ENCODE data around the gene NOS2. TPM values are rescaled to one million over a fixed set of nuclear protein-coding genes. Genes with fewer than 3 reads are reported as not detected.
"Not testable (repeated sequence)": the region's sequence is repeated elsewhere in the genome, so short reads cannot be mapped to it uniquely, and the experiment has no call there.

The NOS2 gene
- total RNA-seq, 1 donor: not detected

DNA sequence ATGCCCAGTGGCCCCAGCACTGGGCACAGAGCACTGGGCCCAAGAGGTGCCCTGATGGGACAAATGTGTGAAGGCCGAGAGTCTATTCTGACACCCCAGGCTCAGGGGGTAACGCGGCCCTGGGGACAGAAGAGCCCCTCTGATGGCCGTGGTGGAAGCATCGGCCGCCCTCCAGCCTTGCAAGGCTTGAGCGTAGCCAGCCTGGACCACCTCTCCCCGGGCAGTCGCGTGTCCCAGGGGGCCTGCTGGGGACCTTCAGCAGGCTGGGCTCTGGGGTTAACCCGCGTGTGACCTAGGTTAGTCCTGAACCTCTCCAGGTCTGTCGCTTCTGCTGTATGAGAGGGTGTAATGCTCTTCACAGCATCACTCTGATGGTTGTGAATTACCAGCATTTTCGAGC lies 40.8 kb downstream of the NOS2 start:
- DNase-seq (ENCODE audit: low read depth): no peak
- TF ChIP-seq, protein P1, sequence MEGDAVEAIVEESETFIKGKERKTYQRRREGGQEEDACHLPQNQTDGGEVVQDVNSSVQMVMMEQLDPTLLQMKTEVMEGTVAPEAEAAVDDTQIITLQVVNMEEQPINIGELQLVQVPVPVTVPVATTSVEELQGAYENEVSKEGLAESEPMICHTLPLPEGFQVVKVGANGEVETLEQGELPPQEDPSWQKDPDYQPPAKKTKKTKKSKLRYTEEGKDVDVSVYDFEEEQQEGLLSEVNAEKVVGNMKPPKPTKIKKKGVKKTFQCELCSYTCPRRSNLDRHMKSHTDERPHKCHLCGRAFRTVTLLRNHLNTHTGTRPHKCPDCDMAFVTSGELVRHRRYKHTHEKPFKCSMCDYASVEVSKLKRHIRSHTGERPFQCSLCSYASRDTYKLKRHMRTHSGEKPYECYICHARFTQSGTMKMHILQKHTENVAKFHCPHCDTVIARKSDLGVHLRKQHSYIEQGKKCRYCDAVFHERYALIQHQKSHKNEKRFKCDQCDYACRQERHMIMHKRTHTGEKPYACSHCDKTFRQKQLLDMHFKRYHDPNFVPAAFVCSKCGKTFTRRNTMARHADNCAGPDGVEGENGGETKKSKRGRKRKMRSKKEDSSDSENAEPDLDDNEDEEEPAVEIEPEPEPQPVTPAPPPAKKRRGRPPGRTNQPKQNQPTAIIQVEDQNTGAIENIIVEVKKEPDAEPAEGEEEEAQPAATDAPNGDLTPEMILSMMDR (IDR thresholded peaks at IDR 0.05; ENCODE audit: insufficient read depth, low read length): no peak
- no peak overlapping the region for H3K4me3 ChIP-seq (ENCODE audit: low read depth, low read length)

DNA sequence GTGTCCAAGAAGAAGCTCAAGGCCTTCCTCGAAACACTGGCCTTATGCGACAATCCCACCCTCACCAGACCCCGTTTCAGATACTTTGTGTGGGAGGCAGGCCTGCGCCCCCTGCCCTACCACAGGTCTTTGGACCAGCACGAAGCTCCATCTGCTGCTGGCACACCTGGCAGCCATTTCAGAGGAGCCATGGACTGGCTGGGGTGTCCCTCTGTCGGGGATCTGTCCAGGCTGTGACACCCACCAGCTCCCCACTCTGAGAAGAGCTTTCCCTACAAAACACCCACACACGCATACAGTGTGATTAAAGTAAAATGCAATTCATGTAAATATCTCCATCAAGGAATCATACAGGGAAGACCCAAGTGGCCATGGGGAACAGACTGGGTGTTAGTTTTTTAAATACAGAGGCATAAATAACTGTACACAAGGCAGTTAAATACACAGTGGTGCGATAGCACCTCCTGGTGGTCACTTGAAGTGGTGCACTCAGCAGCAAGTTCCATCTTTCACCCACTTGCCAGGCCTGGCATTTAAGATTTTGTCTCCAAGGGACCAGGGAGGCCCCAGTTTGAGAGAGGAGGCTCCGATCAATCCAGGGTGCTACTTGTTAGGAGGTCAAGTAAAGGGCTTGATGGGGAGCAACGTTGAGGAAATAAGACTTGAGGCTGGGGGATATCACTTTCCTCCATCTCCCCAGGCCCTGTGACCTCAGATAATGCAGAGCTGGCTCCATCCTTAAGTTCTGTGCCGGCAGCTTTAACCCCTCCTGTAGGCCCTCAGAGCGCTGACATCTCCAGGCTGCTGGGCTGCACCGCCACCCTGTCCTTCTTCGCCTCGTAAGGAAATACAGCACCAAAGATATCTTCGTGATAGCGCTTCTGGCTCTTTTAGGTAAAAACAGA lies 43.6 kb downstream of the NOS2 start:
- TF ChIP-seq, protein P1 (IDR thresholded peaks at IDR 0.05; ENCODE audit: insufficient read depth, low read length): peak; percentile 84
- no peak overlapping the region for H3K4me3 ChIP-seq (ENCODE audit: low read depth, low read length)
- DNase-seq (ENCODE audit: low read depth): peak; percentile 64

DNA sequence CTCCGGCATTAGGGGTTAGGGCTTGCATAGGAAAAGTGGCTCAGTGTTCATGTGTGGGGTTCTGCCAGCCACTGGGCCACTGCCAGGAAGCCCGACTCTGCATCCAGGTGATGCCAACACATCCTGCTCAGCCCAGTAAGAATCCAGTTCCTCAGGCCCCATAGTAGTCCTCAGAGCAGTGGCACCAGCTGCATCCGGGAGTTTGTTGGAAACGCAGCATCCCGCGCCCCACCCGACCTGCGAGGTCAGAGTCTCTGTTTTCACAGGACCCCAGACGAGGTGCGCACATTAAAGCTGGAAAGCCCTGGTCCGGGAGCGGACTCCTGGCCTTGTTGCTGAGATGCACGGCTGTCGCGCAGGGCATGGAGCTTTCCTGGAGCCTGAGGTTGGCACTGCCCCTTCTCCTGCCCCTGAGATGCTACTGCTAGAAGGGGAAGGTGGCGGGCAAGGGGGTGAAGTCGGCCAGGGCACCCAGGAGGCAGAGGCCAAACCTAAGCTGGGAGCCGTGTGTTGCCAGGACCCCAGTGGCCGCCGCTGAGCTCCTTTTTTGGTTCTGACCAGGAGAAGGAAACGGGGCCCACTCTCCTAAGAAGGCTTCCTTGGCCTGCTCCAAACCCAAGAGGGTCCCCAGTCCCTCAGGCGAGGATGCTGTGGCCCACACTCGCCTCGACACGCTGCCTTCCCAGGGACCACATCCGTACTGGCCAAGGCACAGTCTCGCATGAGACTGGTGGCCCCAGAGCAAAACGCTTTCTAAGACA lies 44.4 kb downstream of the NOS2 start:
- H3K4me3 ChIP-seq (ENCODE audit: low read depth, low read length): no peak overlapping the region
- TF ChIP-seq, protein P1 (IDR thresholded peaks at IDR 0.05; ENCODE audit: insufficient read depth, low read length): no peak
- no peak for DNase-seq (ENCODE audit: low read depth)

DNA sequence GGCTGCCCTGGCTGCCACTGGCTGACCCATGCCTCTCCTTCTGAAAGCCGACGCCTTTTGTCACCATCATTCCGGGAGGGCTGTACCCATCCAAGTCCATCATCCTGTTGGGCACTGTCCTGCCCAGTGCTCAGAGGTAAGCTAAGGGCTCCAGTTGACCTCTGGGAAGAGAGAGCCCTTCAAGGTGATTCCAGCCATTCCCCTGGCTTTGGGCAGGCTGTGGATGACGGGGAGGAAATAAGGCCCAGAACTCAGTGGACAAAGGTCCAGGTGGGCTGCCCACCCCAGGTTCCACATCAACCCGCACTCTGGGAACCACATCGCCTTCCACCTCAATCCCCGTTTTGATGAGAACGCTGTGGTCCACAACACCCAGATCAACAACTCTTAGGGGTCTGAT lies 45.8 kb downstream of the NOS2 start:
- DNase-seq (ENCODE audit: low read depth): no peak
- TF ChIP-seq, protein P1 (IDR thresholded peaks at IDR 0.05; ENCODE audit: insufficient read depth, low read length): no peak
- H3K4me3 ChIP-seq (ENCODE audit: low read depth, low read length): no peak overlapping the region

DNA sequence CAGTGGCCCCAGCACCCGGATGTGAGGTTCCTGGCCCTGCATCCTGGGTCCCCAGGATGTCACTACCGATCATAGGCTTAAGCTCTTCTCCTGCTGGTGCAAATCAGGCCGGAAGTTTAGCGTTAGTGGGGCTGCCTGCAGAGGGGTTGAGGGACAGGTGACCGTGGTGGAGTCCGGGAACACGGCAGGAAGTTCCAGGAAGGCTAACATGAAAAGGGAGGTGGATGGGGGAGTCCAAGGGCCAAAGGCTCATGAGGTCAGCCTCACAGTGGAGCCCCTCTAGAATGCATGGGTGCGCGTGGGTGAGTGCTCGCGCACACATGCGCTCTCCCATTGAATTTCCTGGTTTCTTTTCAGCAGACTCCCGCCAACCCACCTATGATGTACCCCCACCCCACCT lies 46.6 kb downstream of the NOS2 start:
- DNase-seq (ENCODE audit: low read depth); H3K4me3 ChIP-seq (ENCODE audit: low read depth, low read length): not testable (repeated sequence)

DNA sequence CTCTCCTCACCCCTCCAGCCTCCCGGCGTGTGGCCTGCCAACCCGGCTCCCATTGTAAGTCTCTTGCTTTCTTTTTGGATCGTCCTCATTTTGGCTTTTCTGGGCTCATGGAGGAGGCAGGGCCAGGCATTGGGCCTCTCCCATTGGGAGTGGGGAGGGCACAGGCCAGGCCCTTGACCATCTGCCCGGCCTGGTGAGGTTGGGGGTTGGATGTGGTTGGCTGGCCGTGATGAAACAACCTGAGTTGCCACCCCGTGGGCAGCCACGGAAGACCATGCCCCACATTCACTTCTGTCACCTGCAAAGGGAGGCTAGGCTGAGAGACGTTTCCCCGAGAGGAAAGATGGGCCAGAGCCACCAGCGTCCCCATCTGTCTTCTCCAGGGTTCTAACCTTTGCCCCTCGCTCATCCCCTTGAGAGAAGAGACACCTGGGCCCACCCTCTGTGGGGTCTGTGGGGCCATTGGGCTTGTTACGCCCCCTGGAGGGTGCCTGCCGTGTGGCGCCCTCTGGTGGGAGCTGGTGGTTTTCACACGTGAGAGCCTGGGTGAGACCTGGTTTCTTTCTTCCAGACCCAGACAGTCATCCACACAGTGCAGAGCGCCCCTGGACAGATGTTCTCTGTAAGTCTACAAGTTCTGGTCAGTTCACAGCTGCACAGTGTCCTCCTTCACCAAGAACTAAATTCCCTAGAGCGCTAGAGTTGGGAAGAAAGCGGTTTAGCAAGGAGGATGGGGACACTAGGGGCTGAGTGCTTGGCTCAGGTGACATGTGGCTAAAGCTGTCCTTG lies 47.3 kb downstream of the NOS2 start:
- not testable (repeated sequence) for DNase-seq (ENCODE audit: low read depth)

DNA sequence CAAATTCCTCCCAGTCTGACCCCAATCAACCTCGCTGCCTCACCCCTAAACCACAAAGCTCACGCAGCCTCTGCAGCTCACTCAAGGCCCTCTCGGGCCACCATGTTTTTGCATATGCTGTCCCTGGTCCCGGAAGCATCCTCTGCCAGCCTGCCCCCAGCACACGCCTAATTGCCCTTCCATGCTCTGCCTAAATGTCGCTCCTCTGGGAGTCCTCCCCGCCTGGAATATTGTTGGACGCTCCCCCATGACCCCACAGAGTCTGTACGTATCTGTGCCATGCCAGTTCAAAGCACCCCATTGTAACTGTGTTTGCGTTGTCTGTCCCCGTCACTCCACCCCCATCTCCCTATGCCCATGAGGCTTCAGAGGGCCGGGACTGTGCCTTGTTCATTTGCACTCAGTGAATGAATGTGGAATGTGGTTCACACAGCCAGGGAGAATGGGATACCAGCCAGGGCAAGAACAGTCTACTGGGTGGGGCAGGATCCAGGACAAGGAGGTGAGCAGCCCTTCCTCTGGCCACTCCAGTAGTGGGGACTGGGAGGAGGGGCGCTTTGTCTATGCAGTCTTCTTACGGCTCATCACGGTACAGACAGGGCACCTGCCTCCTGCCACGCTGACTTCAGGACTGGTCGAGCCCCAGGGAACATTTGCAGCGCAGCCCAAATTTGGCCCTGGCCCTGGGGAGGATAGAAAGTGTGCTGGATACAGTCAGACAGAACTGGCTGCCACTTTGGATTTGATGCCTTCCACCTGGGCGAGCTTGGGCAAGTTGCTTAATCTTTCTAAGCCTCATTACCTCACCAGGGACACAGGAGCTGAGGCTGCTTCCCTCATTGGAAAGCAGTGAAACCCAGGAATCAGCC lies 48.5 kb downstream of the NOS2 start:
- H3K4me3 ChIP-seq (ENCODE audit: low read depth, low read length): no peak overlapping the region
- no peak for DNase-seq (ENCODE audit: low read depth)
- TF ChIP-seq, protein P1 (IDR thresholded peaks at IDR 0.05; ENCODE audit: insufficient read depth, low read length): no peak

More for the DNA sequence above, 47.3 kb downstream of the NOS2 start:
- H3K4me3 ChIP-seq (ENCODE audit: low read depth, low read length): not testable (repeated sequence)

All from fibroblast of the aortic adventitia (primary cell).